Suprapubic skin (tissue), 4 donors: ENCODE measurements around the gene RMI2. TPM values are rescaled to one million over a fixed set of nuclear protein-coding genes. Genes with fewer than 3 reads are reported as not detected.

Source experiments
- DNase-seq, 2 donors: peaks; one replicate each; pipeline ENCODE4 v3.0.0-alpha.2; 2019; ENCODE audit warnings: low spot score in 2 of 2
- H3K27ac ChIP-seq: fragments of 200-600 bp; sonication (generic); one replicate; pipeline ENCODE4 v1.5.1; 2019
- H3K27me3 ChIP-seq: fragments of 200-600 bp; sonication (generic); one replicate; pipeline ENCODE4 v1.5.1; 2019
- H3K36me3 ChIP-seq: fragments of 200-600 bp; sonication (generic); one replicate; pipeline ENCODE4 v1.5.1; 2019
- H3K4me1 ChIP-seq: fragments of 200-600 bp; sonication (generic); one replicate; pipeline ENCODE4 v1.5.1; 2019
- H3K4me3 ChIP-seq: fragments of 200-600 bp; sonication (generic); one replicate; pipeline ENCODE4 v1.5.1; 2019; ENCODE audit warnings: mild to moderate bottlenecking
- H3K9me3 ChIP-seq: fragments of 200-600 bp; sonication (generic); one replicate; pipeline ENCODE4 v1.5.1; 2019
- CTCF ChIP-seq, 2 donors: fragments of 200-600 bp in 1 of 2; fragments of 450-650 bp in 1 of 2; sonication (generic) in 1 of 2; IDR thresholded peaks; one replicate each; pipeline ENCODE4 v1.5.1; 2016 to 2019; ENCODE audit warnings: antibody characterized with exemption in 2 of 2, mild to moderate bottlenecking in 1 of 2, moderate library complexity in 1 of 2
- EP300 ChIP-seq: sonication (generic); formaldehyde crosslinking; IDR thresholded peaks from one replicate; pipeline ENCODE4 v1.6.1; 2017; ENCODE audit warnings: antibody characterized with exemption
- POLR2A ChIP-seq, 2 donors: fragments of 450-650 bp; IDR thresholded peaks; one replicate each; pipeline ENCODE4 v1.6.1; 2017; ENCODE audit warnings: antibody characterized with exemption in 2 of 2, mild to moderate bottlenecking in 2 of 2, moderate library complexity in 2 of 2
- POLR2AphosphoS5 ChIP-seq, 3 donors: sonication (generic); formaldehyde crosslinking; IDR thresholded peaks; one replicate each; pipeline ENCODE4 v1.6.1; 2017; ENCODE audit warnings: antibody characterized with exemption in 3 of 3
- WGBS: methylation state at CpG from one replicate; pipeline ENCODE4 v1.1.5; 2018; 5-methylcytosine and 5-hydroxymethylcytosine counted together
- total RNA-seq, 4 donors: library from RNA; depleted of rRNA; stranded (reverse); fragments of >200 nt; gene quantifications; one replicate each; pipeline ENCODE4 v1.1.0, GENCODE V29; 2016

RMI2 gene
- total RNA-seq, 4 donors from 2014 or later, result 2.7 to 7.7 (median 6.4) TPM

DNA sequence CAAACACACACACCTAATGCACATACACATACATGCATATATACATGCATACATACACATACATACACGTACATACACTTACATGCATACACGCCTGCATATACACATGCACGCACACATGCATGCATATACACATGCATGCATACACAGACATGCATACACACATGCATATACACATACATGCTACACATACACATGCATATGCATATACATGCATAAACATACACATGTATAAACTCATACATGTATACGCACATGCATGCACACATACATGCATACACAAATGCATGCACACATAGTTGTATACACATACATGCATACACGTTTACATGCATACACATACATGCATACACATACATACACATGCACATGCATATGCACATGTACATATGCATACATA, 23.6 kb upstream of the RMI2 start:
- H3K4me1 ChIP-seq, result no peaks in the 10 kb centered on the region
- H3K9me3 ChIP-seq, result no peaks in the 10 kb centered on the region
- H3K27ac ChIP-seq, result no peak overlapping the region
- H3K4me3 ChIP-seq, result no peak overlapping the region
- no peaks in the 10 kb centered on the region for H3K27me3 ChIP-seq
- WGBS, result 87% methylated on average over 5 of the region's 5 CpGs
- no peak for DNase-seq
- TF ChIP-seq CTCF (IDR thresholded peaks at IDR 0.05) (no peak), EP300 (no peak), POLR2A (IDR thresholded peaks at IDR 0.05) (no peak), POLR2AphosphoS5 (IDR thresholded peaks at IDR 0.05) (no peak)
- no peaks in the 10 kb centered on the region for H3K36me3 ChIP-seq

GRCh38 chr16:11322823-11323222, 22.4 kb upstream of the RMI2 start:
- no peak for TF ChIP-seq CTCF (IDR thresholded peaks at IDR 0.05)
- no peak for TF ChIP-seq EP300
- TF ChIP-seq POLR2A (IDR thresholded peaks at IDR 0.05), result no peak
- no peak for TF ChIP-seq POLR2AphosphoS5 (IDR thresholded peaks at IDR 0.05)
- 90% methylated on average over 3 of the region's 3 CpGs for WGBS
- DNase-seq, result no peak

DNA sequence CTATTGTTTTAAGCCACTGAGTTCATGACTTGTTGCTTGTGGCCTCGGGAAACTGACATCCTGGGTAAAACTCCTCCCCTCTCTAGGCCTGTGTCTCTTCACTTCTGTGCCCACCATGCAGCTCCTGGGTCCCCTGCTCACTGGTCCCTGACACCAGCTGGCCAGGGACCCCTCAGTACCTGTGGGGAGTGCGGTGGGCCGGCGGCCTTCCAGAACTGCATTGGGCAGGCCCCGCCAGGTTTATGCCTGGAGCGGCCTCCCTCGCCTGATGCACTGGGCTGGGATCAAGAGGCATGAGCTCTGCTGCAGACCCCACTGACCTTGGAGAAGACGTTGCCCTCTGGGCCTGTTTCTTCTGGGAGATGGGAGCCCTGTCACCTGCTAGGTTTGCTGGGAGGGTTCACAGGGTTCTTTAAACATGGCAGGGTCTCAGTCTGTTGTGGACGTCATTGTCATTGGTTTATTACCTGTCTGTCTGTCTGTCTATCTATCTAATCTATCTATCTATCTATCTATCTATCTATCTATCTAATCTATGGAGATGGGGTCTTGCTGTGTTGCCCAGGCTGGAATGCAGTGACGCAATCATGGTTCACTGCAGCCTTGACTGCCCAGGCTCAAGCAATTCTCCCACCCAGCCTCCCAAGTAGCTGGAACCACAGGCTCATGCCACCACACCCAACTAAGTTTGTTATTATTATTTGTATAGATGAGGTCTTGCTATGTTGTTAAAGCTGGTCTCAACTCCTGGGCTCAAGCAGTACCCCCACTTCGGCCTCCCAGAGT, 21.5 kb upstream of the RMI2 start:
- Histone ChIP-seq H3K36me3 (no peaks in the 10 kb centered on the region), H3K4me1 (peaks cover 11% of the 10 kb centered on the region), H3K27me3 (no peaks in the 10 kb centered on the region), H3K27ac (no peak overlapping the region), H3K9me3 (no peaks in the 10 kb centered on the region), H3K4me3 (no peak overlapping the region)
- no peak for DNase-seq
- WGBS, result 94% methylated on average over 8 of the region's 11 CpGs
- TF ChIP-seq POLR2A (IDR thresholded peaks at IDR 0.05) (no peak), CTCF (IDR thresholded peaks at IDR 0.05) (no peak), EP300 (no peak)

More at GRCh38 chr16:11322823-11323222, 22.4 kb upstream of the RMI2 start:
- no peak overlapping the region for H3K4me3 ChIP-seq
- H3K4me1 ChIP-seq, result peaks cover 2% of the 10 kb centered on the region
- no peaks in the 10 kb centered on the region for H3K27me3 ChIP-seq
- no peaks in the 10 kb centered on the region for H3K36me3 ChIP-seq
- H3K27ac ChIP-seq, result no peak overlapping the region
- no peaks in the 10 kb centered on the region for H3K9me3 ChIP-seq

- no peak overlapping the region for H3K4me3 ChIP-seq
- H3K27me3 ChIP-seq, result no peaks in the 10 kb centered on the region
- WGBS, result 85% methylated on average over 10 of the region's 10 CpGs
- H3K36me3 ChIP-seq, result no peaks in the 10 kb centered on the region
- DNase-seq, result no peak
- TF ChIP-seq CTCF (IDR thresholded peaks at IDR 0.05) (no peak), POLR2AphosphoS5 (IDR thresholded peaks at IDR 0.05) (no peak), EP300 (no peak), POLR2A (IDR thresholded peaks at IDR 0.05) (no peak)
- H3K9me3 ChIP-seq, result no peaks in the 10 kb centered on the region
- peaks cover 17% of the 10 kb centered on the region for H3K4me1 ChIP-seq
- no peak overlapping the region for H3K27ac ChIP-seq
Measured at GRCh38 chr16:11325404-11326083, 19.7 kb upstream of the RMI2 start.

DNA sequence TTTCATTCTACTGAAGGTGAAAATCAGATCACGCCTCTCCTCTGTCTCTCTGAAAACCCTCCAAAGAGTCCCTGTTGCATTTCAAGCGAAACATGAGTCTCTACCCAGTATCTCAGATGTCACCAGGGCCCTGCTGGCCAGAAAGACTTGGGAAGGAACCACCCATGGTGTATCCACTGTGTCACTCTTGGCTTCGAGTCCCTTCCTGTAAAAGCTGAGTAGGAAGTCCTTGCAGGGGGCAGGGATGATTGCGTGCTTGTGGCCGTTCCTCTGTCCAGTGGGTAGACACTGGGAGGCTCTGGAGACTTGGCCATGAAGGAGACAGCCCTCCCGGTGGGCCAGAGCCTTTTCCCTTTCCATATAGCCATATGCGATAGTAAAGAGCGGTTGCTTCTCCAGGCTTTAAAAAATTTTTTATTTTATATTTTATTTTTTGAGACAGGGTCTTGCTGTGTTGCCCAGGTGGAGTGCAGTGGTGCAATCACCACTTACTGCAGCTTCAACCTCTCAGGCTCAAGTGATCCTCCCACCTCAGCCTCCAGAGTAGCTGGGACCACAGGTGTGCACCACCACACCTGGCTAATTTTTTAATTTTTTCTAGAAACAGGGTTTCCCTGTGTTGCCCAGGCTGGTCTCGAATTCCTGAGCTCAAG, 19.0 kb upstream of the RMI2 start:
- DNase-seq, result no peak
- H3K27me3 ChIP-seq, result no peaks in the 10 kb centered on the region
- no peaks in the 10 kb centered on the region for H3K36me3 ChIP-seq
- H3K9me3 ChIP-seq, result no peaks in the 10 kb centered on the region
- H3K4me1 ChIP-seq, result peaks cover 17% of the 10 kb centered on the region
- no peak overlapping the region for H3K4me3 ChIP-seq
- no peak overlapping the region for H3K27ac ChIP-seq
- 95% methylated on average over 9 of the region's 9 CpGs for WGBS
- no peak for TF ChIP-seq POLR2A (IDR thresholded peaks at IDR 0.05)
- no peak for TF ChIP-seq EP300
- TF ChIP-seq CTCF (IDR thresholded peaks at IDR 0.05), result no peak
- TF ChIP-seq POLR2AphosphoS5 (IDR thresholded peaks at IDR 0.05), result no peak
